Pancreas (tissue), 10 donors: ENCODE measurements around the gene CAMK4. TPM values are rescaled to one million over a fixed set of nuclear protein-coding genes. Genes with fewer than 3 reads are reported as not detected.
A peak's percentile ranks its signal among the peaks of the same experiment; 100 is the strongest.

Experiments used
- ATAC-seq, 4 donors: fragments of 200-7000 bp; cut with Tn5 transposase; one replicate each; pipeline versions ENCODE4 v1.8.0 to v1.9.1; 2020; ENCODE audit warnings: mild to moderate bottlenecking in 4 of 4, moderate library complexity in 4 of 4
- DNase-seq, 6 donors: peaks; one replicate each; pipeline ENCODE4 v3.0.0-alpha.2; 2020
- FAIRE-seq: peaks from 2 replicates; lab custom pipeline; 2012; peaks lifted over from hg19 to GRCh38; lab: Jason Lieb, UNC
- H3K27ac ChIP-seq, 4 donors: fragments of 200-600 bp; sonication (generic); 1 replicate in 3 of 4; 2 replicates in 1 of 4; pipeline versions ENCODE4 v1.5.0 to v1.8.0; 2020
- H3K27me3 ChIP-seq, 4 donors: fragments of 200-600 bp; one replicate each; pipeline ENCODE4 v1.8.0; 2021
- H3K36me3 ChIP-seq, 3 donors: fragments of 200-600 bp; sonication (generic) in 1 of 3; one replicate each; pipeline versions ENCODE4 v1.5.0 to v1.8.0; 2020 to 2021
- H3K4me1 ChIP-seq, 3 donors: fragments of 200-600 bp; one replicate each; pipeline ENCODE4 v1.8.0; 2021
- H3K4me3 ChIP-seq, 4 donors: fragments of 200-600 bp; sonication (generic) in 2 of 4; one replicate each; pipeline versions ENCODE4 v1.5.0 to v1.8.0; 2020 to 2021
- H3K9me3 ChIP-seq, 4 donors: fragments of 200-600 bp; one replicate each; pipeline ENCODE4 v1.8.0; 2021
- CTCF ChIP-seq, 4 donors: fragments of 200-600 bp; sonication (generic) in 3 of 4; IDR thresholded peaks; one replicate each; pipeline versions ENCODE4 v1.5.0 to v1.8.0; 2021; ENCODE audit warnings: antibody characterized with exemption in 4 of 4
- WGBS, 2 donors: extraction: QIAGEN DNeasy Blood & Tissue Kit; methylation state at CpG; one replicate each; pipeline ENCODE4 v1.1.7; 2013; 5-methylcytosine and 5-hydroxymethylcytosine counted together
- intact Hi-C, 3 donors: fragments of 100-400 bp; cut with DNase I; formaldehyde crosslinking; loops; one replicate each; pipeline versions ENCODE4 v1.11.1 to v1.14.2; 2022
- polyA plus RNA-seq, 2 donors: library from polyadenylated mRNA; stranded (reverse); fragments of 200-250 nt; gene quantifications; one replicate each; pipeline ENCODE4 v1.2.3, GENCODE V29; 2013
- total RNA-seq, 6 donors: library from RNA; stranded (reverse); fragmentation: NEBNext Ultra II Directional in 4 of 6; extraction: Animal tissue kit (Norgen Biotek cat#: 25700) in 4 of 6; gene quantifications; one replicate each; pipeline versions ENCODE4 v1.2.1 to v1.2.4, GENCODE V29; 2021 to 2023
- donor health status: healthy with polysubstance abuse.
- donor health status: DM: no; HTN: no; CAD: no; lungs with moderate emphysema.
- donor health status: DM: no; HTN: no; CAD: no.
- donor health status: control.
- donor health status: control.
- donor health status: Bipolar disorder and iron deficiency.
- donor health status: DM: yes; HTN: yes; CAD: no.
- donor health status: DM: no; HTN: no; CAD: no.
- donor health status: DM: no; HTN: no; CAD: no.
- donor health status: DM: yes; HTN: yes; CAD: no.

CAMK4 gene
- total and polyA plus RNA-seq, 8 donors: 0.04 to 1.3 (median 0.34) TPM

GRCh38 chr5:111268300-111268699 is 44.1 kb downstream of the CAMK4 start:
- TF ChIP-seq CTCF (IDR thresholded peaks at IDR 0.05): no peak
- Histone ChIP-seq H3K36me3 (no peaks in the 10 kb centered on the region), H3K4me1 (no peaks in the 10 kb centered on the region), H3K4me3 (no peak overlapping the region), H3K27me3 (no peaks in the 10 kb centered on the region), H3K9me3 (no peaks in the 10 kb centered on the region), H3K27ac (no peak overlapping the region)
- ATAC-seq: no peak
- intact Hi-C loops: no loop called here
- DNase-seq: no peak
- FAIRE-seq: no peak

GRCh38 chr5:111271885-111272284 is 47.7 kb downstream of the CAMK4 start:
- no peaks in the 10 kb centered on the region for H3K4me1 ChIP-seq
- no peak overlapping the region for H3K4me3 ChIP-seq
- WGBS, 2 donors: 78 to 87% methylated on average over 3 of the region's 3 CpGs
- no peaks in the 10 kb centered on the region for H3K36me3 ChIP-seq
- FAIRE-seq: no peak
- TF ChIP-seq CTCF (IDR thresholded peaks at IDR 0.05): no peak
- no peaks in the 10 kb centered on the region for H3K27me3 ChIP-seq
- ATAC-seq: no peak
- no peak overlapping the region for H3K27ac ChIP-seq
- intact Hi-C loops: no loop called here
- H3K9me3 ChIP-seq: no peaks in the 10 kb centered on the region
- no peak for DNase-seq

- FAIRE-seq (no peak), ATAC-seq (no peak), DNase-seq (no peak)
- no peaks in the 10 kb centered on the region for H3K4me1 ChIP-seq
- no peak overlapping the region for H3K27ac ChIP-seq
- no peaks in the 10 kb centered on the region for H3K27me3 ChIP-seq
- intact Hi-C loops: loop anchor here in 1 of 3 donors (5.0 kb wide), 1 partner anchor 120 kb away; no protein-coding TSS in a partner anchor
- no peak for TF ChIP-seq CTCF (IDR thresholded peaks at IDR 0.05)
- WGBS, 2 donors: 63 to 79% methylated on average over 2 of the region's 2 CpGs
- H3K36me3 ChIP-seq: no peaks in the 10 kb centered on the region
- H3K9me3 ChIP-seq: no peaks in the 10 kb centered on the region
- no peak overlapping the region for H3K4me3 ChIP-seq
Measured at GRCh38 chr5:111277061-111277460, 52.9 kb downstream of the CAMK4 start.

GRCh38 chr5:111278858-111279504 is 54.8 kb downstream of the CAMK4 start:
- WGBS, 2 donors: 31 to 34% methylated on average over 12 of the region's 12 CpGs
- Histone ChIP-seq H3K4me3 (no peak overlapping the region), H3K36me3 (no peaks in the 10 kb centered on the region), H3K4me1 (no peaks in the 10 kb centered on the region), H3K9me3 (no peaks in the 10 kb centered on the region), H3K27ac (no peak overlapping the region), H3K27me3 (no peaks in the 10 kb centered on the region)
- TF ChIP-seq CTCF (IDR thresholded peaks at IDR 0.05): peak; percentile 31 to 59 (median 52)
- ATAC-seq (peak; percentile 56 to 91 (median 83)), DNase-seq (peak; percentile 18 to 83 (median 44)), FAIRE-seq (no peak)
- intact Hi-C loops: loop anchor here in 1 of 3 donors (5.0 kb wide), 1 partner anchor 122 kb away; no protein-coding TSS in a partner anchor

- DNase-seq (no peak), FAIRE-seq (no peak), ATAC-seq (no peak)
- intact Hi-C loops: no loop called here
- no peaks in the 10 kb centered on the region for H3K36me3 ChIP-seq
- WGBS, 2 donors: 52 to 55% methylated on average over 6 of the region's 6 CpGs
- H3K4me3 ChIP-seq: no peak overlapping the region
- no peak for TF ChIP-seq CTCF (IDR thresholded peaks at IDR 0.05)
- H3K27me3 ChIP-seq: no peaks in the 10 kb centered on the region
- no peaks in the 10 kb centered on the region for H3K9me3 ChIP-seq
- no peaks in the 10 kb centered on the region for H3K4me1 ChIP-seq
- no peak overlapping the region for H3K27ac ChIP-seq
Measured at GRCh38 chr5:111280282-111280951, 56.2 kb downstream of the CAMK4 start.
